DOHH2 (cell line): ENCODE measurements around the gene PMF1.

Experiments used
- H3F3A ChIP-seq: fragments of 200-600 bp; sonication (generic), shearing (Covaris generic); 2 replicates; pipeline ENCODE4 v1.6.0; 2016; ENCODE audit warnings: antibody characterized with exemption, mild to moderate bottlenecking; ENCODE audit not compliant: control insufficient read depth, insufficient read depth
- H3K27ac ChIP-seq: fragments of 200-600 bp; sonication (generic); 2 replicates; pipeline ENCODE4 v1.5.1; 2014; ENCODE audit warnings: low read depth, mild to moderate bottlenecking, low read length, moderate library complexity
- H3K27me3 ChIP-seq: fragments of 200-600 bp; sonication (generic); 2 replicates; pipeline ENCODE4 v1.6.1; 2014; ENCODE audit warnings: mild to moderate bottlenecking, low read length, mixed read lengths; ENCODE audit not compliant: control insufficient read depth
- H3K36me3 ChIP-seq: fragments of 200-600 bp; sonication (generic); 2 replicates; pipeline ENCODE4 v1.6.1; 2014; ENCODE audit warnings: mild to moderate bottlenecking, low read length, moderate library complexity, mixed read lengths; ENCODE audit not compliant: control insufficient read depth
- H3K4me1 ChIP-seq: fragments of 200-600 bp; sonication (generic); 2 replicates; pipeline ENCODE4 v1.6.1; 2014; ENCODE audit warnings: mild to moderate bottlenecking, low read length, mixed read lengths; ENCODE audit not compliant: control insufficient read depth
- H3K4me2 ChIP-seq: fragments of 200-600 bp; sonication (generic); 2 replicates; pipeline ENCODE4 v1.6.0; 2014; ENCODE audit warnings: mild to moderate bottlenecking, low read length, moderate library complexity
- H3K4me3 ChIP-seq: fragments of 200-600 bp; sonication (generic); 2 replicates; pipeline ENCODE4 v1.5.1; 2014; ENCODE audit warnings: mild to moderate bottlenecking, low read length, mixed read lengths
- H3K79me2 ChIP-seq: fragments of 200-600 bp; sonication (generic); 2 replicates; pipeline ENCODE4 v1.6.1; 2014; ENCODE audit warnings: mild to moderate bottlenecking, low read length, mixed read lengths; ENCODE audit not compliant: control insufficient read depth
- H3K9me2 ChIP-seq: fragments of 200-600 bp; sonication (generic); replicated peaks from 2 replicates; pipeline ENCODE4 v1.6.1; 2014; ENCODE audit warnings: mild to moderate bottlenecking, low read length, mixed read lengths; ENCODE audit not compliant: control insufficient read depth
- H3K9me3 ChIP-seq: fragments of 200-600 bp; sonication (generic); 2 replicates; pipeline ENCODE4 v1.6.1; 2014; ENCODE audit warnings: antibody characterized with exemption, low read length, mixed read lengths; ENCODE audit not compliant: control insufficient read depth, insufficient read depth
- H4K20me1 ChIP-seq: fragments of 200-600 bp; sonication (generic); 2 replicates; pipeline ENCODE4 v1.6.0; 2014; ENCODE audit warnings: low read depth, mild to moderate bottlenecking, antibody characterized with exemption, low read length, moderate library complexity; ENCODE audit not compliant: control insufficient read depth, insufficient read depth
- CTCF ChIP-seq: fragments of 200-600 bp; sonication (generic); IDR thresholded peaks from one replicate; pipeline ENCODE4 v1.5.1; 2014; ENCODE audit warnings: antibody characterized with exemption, mild to moderate bottlenecking, low read depth, low read length; ENCODE audit not compliant: poor library complexity, severe bottlenecking
- EZH2phosphoT487 ChIP-seq: fragments of 200-600 bp; sonication (generic); IDR thresholded peaks from 2 replicates; pipeline ENCODE4 v1.6.1; 2017; ENCODE audit warnings: borderline replicate concordance, mild to moderate bottlenecking, antibody characterized with exemption, low read length, moderate library complexity, mixed read lengths

The PMF1 gene

DNA sequence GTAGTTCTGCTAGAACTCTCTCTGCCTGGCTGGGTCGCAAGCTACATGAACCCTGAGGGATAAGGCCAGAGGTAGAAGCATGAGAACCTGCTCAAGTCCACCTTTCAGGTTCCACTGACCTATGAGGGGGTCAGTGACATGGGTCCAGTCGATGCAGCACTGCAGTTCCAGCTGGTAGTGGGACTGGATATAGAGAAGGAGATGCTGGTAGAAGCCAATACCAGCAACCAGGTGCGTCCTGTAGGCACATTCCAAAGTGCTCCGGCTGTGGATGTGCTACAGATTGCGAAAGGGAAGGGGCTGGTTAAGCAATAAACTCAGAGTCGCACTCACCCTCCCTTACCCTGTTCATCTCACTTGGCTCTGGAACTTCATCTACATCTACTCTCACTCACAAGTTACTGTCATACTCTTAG lies 64.2 kb downstream of the PMF1 start:
- no peaks in the 10 kb centered on the region for H3K9me3 ChIP-seq
- peaks cover 94% of the 10 kb centered on the region for H3K36me3 ChIP-seq
- peaks cover 42% of the 10 kb centered on the region for H3K79me2 ChIP-seq
- H3K27ac ChIP-seq, result no peak overlapping the region
- no peak overlapping the region for H3K4me3 ChIP-seq
- no peaks in the 10 kb centered on the region for H3K9me2 ChIP-seq
- no peak for TF ChIP-seq EZH2phosphoT487
- TF ChIP-seq CTCF, result no peak
- no peaks in the 10 kb centered on the region for H3K27me3 ChIP-seq
- no peak overlapping the region for H3K4me2 ChIP-seq
- H3K4me1 ChIP-seq, result peaks cover 18% of the 10 kb centered on the region
- no peaks in the 10 kb centered on the region for H3F3A ChIP-seq
- peaks cover 15% of the 10 kb centered on the region; the same call in 1 of the 2 replicates for H4K20me1 ChIP-seq

GRCh38 chr1:156279837-156280236 lies 67.0 kb downstream of the PMF1 start:
- peaks cover 65% of the 10 kb centered on the region for H3K79me2 ChIP-seq
- no peak overlapping the region for H3K4me2 ChIP-seq
- no peaks in the 10 kb centered on the region for H3K27me3 ChIP-seq
- H3K4me3 ChIP-seq, result no peak overlapping the region
- no peaks in the 10 kb centered on the region for H3K9me2 ChIP-seq
- H3K27ac ChIP-seq, result no peak overlapping the region
- no peaks in the 10 kb centered on the region for H3K9me3 ChIP-seq
- peaks cover 27% of the 10 kb centered on the region for H3K4me1 ChIP-seq
- H4K20me1 ChIP-seq, result peaks cover 15% of the 10 kb centered on the region; the same call in 1 of the 2 replicates
- no peaks in the 10 kb centered on the region for H3F3A ChIP-seq
- no peak for TF ChIP-seq EZH2phosphoT487
- no peak for TF ChIP-seq CTCF
- peaks cover 68% of the 10 kb centered on the region for H3K36me3 ChIP-seq

DNA sequence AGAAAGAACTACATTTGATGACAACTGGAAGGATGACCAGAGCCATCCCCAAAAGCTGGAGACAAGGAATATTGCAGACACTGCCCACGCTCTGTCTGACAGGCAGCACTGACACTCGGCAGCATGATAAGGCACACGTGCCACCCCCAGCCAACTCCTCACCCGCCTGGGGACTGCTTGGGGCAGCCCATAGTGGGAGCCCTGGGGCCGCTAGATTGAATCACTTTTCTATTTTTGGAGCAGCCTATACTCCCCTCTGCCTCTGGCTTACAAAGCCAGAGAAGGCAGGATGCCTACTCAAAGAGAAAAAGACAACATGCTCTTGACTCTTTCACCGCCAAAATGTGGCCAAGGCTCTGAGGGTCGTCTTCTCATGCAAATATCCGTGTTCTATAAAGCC lies 68.5 kb downstream of the PMF1 start:
- H4K20me1 ChIP-seq, result peaks cover 15% of the 10 kb centered on the region; the same call in 1 of the 2 replicates
- no peaks in the 10 kb centered on the region for H3K27me3 ChIP-seq
- TF ChIP-seq CTCF (peak; percentile 32), EZH2phosphoT487 (no peak)
- no peaks in the 10 kb centered on the region for H3K9me3 ChIP-seq
- H3K79me2 ChIP-seq, result peaks cover 65% of the 10 kb centered on the region
- H3K27ac ChIP-seq, result peak overlapping the region; percentile 58
- peaks cover 57% of the 10 kb centered on the region for H3K36me3 ChIP-seq
- no peaks in the 10 kb centered on the region for H3F3A ChIP-seq
- peak overlapping the region; percentile 75 for H3K4me3 ChIP-seq
- H3K4me1 ChIP-seq, result peaks cover 27% of the 10 kb centered on the region
- peak overlapping the region; percentile 99 for H3K4me2 ChIP-seq
- H3K9me2 ChIP-seq, result no peaks in the 10 kb centered on the region
